ENCODE data around the gene GRIP1. TPM values are rescaled to one million over a fixed set of nuclear protein-coding genes. Genes with fewer than 3 reads are reported as not detected.

Gene GRIP1
- total RNA-seq, 1 experiment from 2014 or later = 22.5 TPM

- TF ChIP-seq CDX4 (CRISPR knock-in tag; IDR thresholded peaks at IDR 0.05; ENCODE audit: borderline replicate concordance) = no peak
- TF ChIP-seq SP1 (CRISPR knock-in tag; conservative IDR thresholded peaks at IDR 0.05) = no peak
- no peak for TF ChIP-seq ZNF232 (CRISPR knock-in tag; IDR thresholded peaks at IDR 0.05)
- no peak for TF ChIP-seq JAZF1 (CRISPR knock-in tag; IDR thresholded peaks at IDR 0.05)
- TF ChIP-seq ZNF416 (CRISPR knock-in tag; IDR thresholded peaks at IDR 0.05) = no peak
- TF ChIP-seq FOXJ3 (CRISPR knock-in tag; IDR thresholded peaks at IDR 0.05; ENCODE audit: borderline replicate concordance) = no peak
- no peak for TF ChIP-seq MLX (CRISPR knock-in tag; IDR thresholded peaks at IDR 0.05)
- no peak for TF ChIP-seq ATF2 (CRISPR knock-in tag; IDR thresholded peaks at IDR 0.05; ENCODE audit: borderline replicate concordance, low read depth)
- TF ChIP-seq GRHL2 (CRISPR knock-in tag; IDR thresholded peaks at IDR 0.05; ENCODE audit: insufficient replicate concordance, severe bottlenecking) = no peak
Observed at GRCh38 chr12:66441905-66442559, 236.8 kb downstream of the GRIP1 start (continued).

GRCh38 chr12:66438601-66439000 is 240.3 kb downstream of the GRIP1 start:
- Mint-ChIP-seq H3K27ac (no peak overlapping the region), H3K9me3 (no peaks in the 10 kb centered on the region), H3K4me3 (no peak overlapping the region), H3K36me3 (no peaks in the 10 kb centered on the region), H3K27me3 (ENCODE audit: low read depth) (no peaks in the 10 kb centered on the region), H3K4me1 (peaks cover 18% of the 10 kb centered on the region)
- ChIA-PET POLR2A (no interaction called here), CTCF (no interaction called here)
- DNase-seq (ENCODE audit: low spot score) (no peak), ATAC-seq (no peak)
- TF ChIP-seq KAT7 (CRISPR knock-in tag; IDR thresholded peaks at IDR 0.05; ENCODE audit: borderline replicate concordance) (no peak), AR (CRISPR knock-in tag; IDR thresholded peaks at IDR 0.05) (no peak), ATF3 (CRISPR knock-in tag; conservative IDR thresholded peaks at IDR 0.05) (no peak), JUN (CRISPR knock-in tag; IDR thresholded peaks at IDR 0.05) (no peak), ZNF138 (CRISPR knock-in tag; conservative IDR thresholded peaks at IDR 0.05) (no peak), NR2C2 (CRISPR knock-in tag; IDR thresholded peaks at IDR 0.05) (no peak), ZNF423 (CRISPR knock-in tag; IDR thresholded peaks at IDR 0.05) (no peak), ZNF532 (CRISPR knock-in tag; IDR thresholded peaks at IDR 0.05; ENCODE audit: borderline replicate concordance) (no peak), RELA (CRISPR knock-in tag; IDR thresholded peaks at IDR 0.05; ENCODE audit: borderline replicate concordance) (no peak), TCF7 (CRISPR knock-in tag; IDR thresholded peaks at IDR 0.05; ENCODE audit: low read depth) (no peak), FOXP4 (CRISPR knock-in tag; IDR thresholded peaks at IDR 0.05) (no peak)

Measured in WTC11 (cell line).